Parathyroid adenoma (tissue), 2 donors: ENCODE measurements around the gene TTR.

Source experiments
- H2AFZ ChIP-seq: fragments of 300-600 bp; sonication (generic); one replicate; pipeline ENCODE4 v1.7.0; 2017; ENCODE audit warnings: antibody characterized with exemption, mild to moderate bottlenecking
- H3K27ac ChIP-seq: fragments of 300-600 bp; sonication (generic); one replicate; pipeline ENCODE4 v1.7.0; 2017
- H3K27me3 ChIP-seq: fragments of 300-600 bp; sonication (generic); one replicate; pipeline ENCODE4 v1.7.0; 2017; ENCODE audit warnings: low read length; ENCODE audit not compliant: control insufficient read depth, insufficient read depth
- H3K36me3 ChIP-seq: fragments of 300-600 bp; sonication (generic); one replicate; pipeline ENCODE4 v1.7.0; 2017; ENCODE audit warnings: low read length; ENCODE audit not compliant: control insufficient read depth, insufficient read depth
- H3K4me1 ChIP-seq: fragments of 300-600 bp; sonication (generic); one replicate; pipeline ENCODE4 v1.7.0; 2017; ENCODE audit warnings: control low read depth
- H3K4me2 ChIP-seq: fragments of 300-600 bp; sonication (generic); one replicate; pipeline ENCODE4 v1.7.0; 2017; ENCODE audit warnings: low read length
- H3K4me3 ChIP-seq: fragments of 300-600 bp; sonication (generic); one replicate; pipeline ENCODE4 v1.7.0; 2017; ENCODE audit warnings: low read depth, low read length
- H3K79me2 ChIP-seq: fragments of 300-600 bp; sonication (generic); one replicate; pipeline ENCODE4 v1.7.0; 2017; ENCODE audit warnings: control low read depth
- H3K9ac ChIP-seq: fragments of 300-600 bp; sonication (generic); one replicate; pipeline ENCODE4 v1.7.0; 2017; ENCODE audit warnings: mild to moderate bottlenecking
- H3K9me3 ChIP-seq: fragments of 300-600 bp; sonication (generic); one replicate; pipeline ENCODE4 v1.7.0; 2017; ENCODE audit warnings: low read length; ENCODE audit not compliant: control insufficient read depth
- TF ChIP-seq, protein P1 (sequence below): fragments of 300-600 bp; sonication (generic); IDR thresholded peaks from one replicate; pipeline ENCODE4 v1.7.0; 2017; ENCODE audit warnings: antibody characterized with exemption, mild to moderate bottlenecking
- donor health status: primary hyperparathyroidism.

The TTR gene

DNA sequence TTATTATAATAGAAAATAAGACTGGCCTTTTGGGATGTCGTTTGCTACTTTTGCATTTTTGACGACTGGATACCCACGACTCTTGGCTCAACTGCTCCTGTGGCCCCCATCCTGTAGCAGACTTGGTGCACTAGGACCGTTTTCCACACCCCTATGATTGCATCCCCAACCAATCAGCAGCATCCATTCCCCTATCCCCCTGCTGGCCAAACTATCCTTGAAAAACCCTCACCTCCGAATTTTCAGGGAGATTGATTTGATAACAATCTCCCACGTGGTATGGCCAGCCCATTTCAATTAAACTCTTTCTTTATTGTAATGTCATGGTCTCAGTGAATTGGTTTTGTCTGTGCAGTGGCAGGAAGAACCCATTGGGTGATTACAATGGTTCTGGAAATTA is 37.9 kb upstream of the TTR start:
- TF ChIP-seq, protein P1, sequence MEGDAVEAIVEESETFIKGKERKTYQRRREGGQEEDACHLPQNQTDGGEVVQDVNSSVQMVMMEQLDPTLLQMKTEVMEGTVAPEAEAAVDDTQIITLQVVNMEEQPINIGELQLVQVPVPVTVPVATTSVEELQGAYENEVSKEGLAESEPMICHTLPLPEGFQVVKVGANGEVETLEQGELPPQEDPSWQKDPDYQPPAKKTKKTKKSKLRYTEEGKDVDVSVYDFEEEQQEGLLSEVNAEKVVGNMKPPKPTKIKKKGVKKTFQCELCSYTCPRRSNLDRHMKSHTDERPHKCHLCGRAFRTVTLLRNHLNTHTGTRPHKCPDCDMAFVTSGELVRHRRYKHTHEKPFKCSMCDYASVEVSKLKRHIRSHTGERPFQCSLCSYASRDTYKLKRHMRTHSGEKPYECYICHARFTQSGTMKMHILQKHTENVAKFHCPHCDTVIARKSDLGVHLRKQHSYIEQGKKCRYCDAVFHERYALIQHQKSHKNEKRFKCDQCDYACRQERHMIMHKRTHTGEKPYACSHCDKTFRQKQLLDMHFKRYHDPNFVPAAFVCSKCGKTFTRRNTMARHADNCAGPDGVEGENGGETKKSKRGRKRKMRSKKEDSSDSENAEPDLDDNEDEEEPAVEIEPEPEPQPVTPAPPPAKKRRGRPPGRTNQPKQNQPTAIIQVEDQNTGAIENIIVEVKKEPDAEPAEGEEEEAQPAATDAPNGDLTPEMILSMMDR = peak; percentile 11
- Histone ChIP-seq H3K79me2 (no peaks in the 10 kb centered on the region), H3K27ac (no peak overlapping the region), H3K9ac (no peak overlapping the region), H3K4me1 (no peaks in the 10 kb centered on the region), H3K4me2 (no peak overlapping the region), H3K9me3 (no peaks in the 10 kb centered on the region), H3K4me3 (no peak overlapping the region), H3K36me3 (no peaks in the 10 kb centered on the region), H2AFZ (no peak overlapping the region), H3K27me3 (no peaks in the 10 kb centered on the region)

DNA sequence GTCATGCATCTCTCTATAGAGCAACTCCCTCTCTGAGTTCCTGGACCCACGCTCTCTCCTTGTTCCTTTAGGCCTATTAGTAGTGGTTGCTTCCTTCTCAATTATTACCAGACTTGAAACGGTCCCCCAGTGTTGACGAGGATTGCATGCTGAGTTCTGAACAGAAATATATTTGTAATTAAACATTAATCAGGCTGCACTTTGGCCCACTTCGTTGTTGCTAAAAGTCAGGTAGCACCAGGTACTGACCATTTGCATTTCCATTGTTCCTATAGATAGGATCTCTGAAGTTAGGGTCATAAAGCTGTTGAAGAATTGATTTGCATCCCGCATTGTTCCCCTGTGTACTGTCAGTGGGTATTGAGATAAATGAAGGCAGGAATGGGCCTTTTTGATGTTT is 36.9 kb upstream of the TTR start:
- H3K79me2 ChIP-seq = no peaks in the 10 kb centered on the region
- H3K9me3 ChIP-seq = no peaks in the 10 kb centered on the region
- no peak overlapping the region for H3K27ac ChIP-seq
- no peaks in the 10 kb centered on the region for H3K27me3 ChIP-seq
- H3K36me3 ChIP-seq = no peaks in the 10 kb centered on the region
- H3K9ac ChIP-seq = no peak overlapping the region
- no peak overlapping the region for H3K4me3 ChIP-seq
- TF ChIP-seq, protein P1 = no peak
- no peak overlapping the region for H3K4me2 ChIP-seq
- H2AFZ ChIP-seq = no peak overlapping the region
- no peaks in the 10 kb centered on the region for H3K4me1 ChIP-seq

DNA sequence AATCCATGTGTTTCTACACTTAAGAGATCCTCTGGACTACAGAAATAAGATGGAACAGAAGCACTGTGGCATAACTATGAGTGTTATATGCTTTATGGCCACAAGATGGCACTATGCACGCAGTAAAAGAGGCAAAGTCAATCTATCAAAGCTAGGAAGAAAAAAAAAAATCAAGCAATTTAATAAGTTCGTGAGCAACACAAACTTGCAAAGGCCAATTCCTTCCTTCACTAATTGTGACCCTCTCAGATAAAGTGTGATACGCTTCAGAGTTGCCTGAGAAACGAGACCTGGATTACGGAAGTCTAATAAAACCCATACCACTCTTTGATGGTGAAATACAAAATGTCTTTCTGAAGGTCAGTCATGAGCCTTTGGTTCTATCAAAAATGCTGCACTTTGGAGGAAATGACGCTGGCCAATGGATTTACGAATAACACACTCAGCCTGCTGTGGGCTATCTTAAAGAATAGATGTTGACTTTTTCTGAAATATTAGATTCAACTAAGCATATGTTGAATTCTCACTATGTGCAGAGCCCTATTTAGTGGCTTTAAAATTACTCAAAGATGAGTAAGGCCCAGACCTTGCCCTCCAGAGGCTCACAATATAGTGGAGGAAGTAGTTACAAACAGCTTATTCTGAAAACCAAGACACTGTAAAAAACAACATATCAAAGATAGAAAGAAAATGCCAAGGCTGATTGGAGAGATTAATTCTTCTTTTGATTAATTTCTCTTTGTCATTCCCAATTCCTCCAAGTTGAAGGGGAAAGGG is 35.5 kb upstream of the TTR start:
- H3K4me1 ChIP-seq = no peaks in the 10 kb centered on the region
- H3K27me3 ChIP-seq = no peaks in the 10 kb centered on the region
- H3K9me3 ChIP-seq = no peaks in the 10 kb centered on the region
- no peak overlapping the region for H3K9ac ChIP-seq
- TF ChIP-seq, protein P1 = peak; percentile 92
- no peak overlapping the region for H3K4me3 ChIP-seq
- H3K79me2 ChIP-seq = no peaks in the 10 kb centered on the region
- H2AFZ ChIP-seq = peak overlapping the region; percentile 69
- no peaks in the 10 kb centered on the region for H3K36me3 ChIP-seq
- no peak overlapping the region for H3K4me2 ChIP-seq
- no peak overlapping the region for H3K27ac ChIP-seq

DNA sequence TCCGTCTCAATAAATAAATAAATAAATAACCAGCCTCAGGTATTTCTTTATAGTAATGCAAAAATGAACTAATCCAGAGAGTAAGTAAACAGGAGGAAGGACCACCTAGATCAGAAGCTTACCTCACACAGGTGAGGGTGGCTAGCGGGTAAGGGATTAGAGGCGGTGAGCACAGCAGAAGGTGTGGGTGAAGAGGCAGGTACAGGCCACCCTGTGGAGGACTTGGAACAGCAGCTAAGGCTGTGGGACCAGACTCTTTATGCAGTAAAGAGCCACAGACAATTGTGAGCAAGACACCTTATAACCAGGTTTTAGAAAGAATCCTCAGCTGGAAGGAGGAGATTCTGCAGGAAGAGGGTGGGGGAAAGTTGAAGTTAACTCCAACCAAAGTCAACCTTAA is 34.2 kb upstream of the TTR start:
- Histone ChIP-seq H3K36me3 (no peaks in the 10 kb centered on the region), H3K27me3 (no peaks in the 10 kb centered on the region)

More for the DNA sequence above, 34.2 kb upstream of the TTR start:
- Histone ChIP-seq H3K4me1 (peaks cover 4% of the 10 kb centered on the region), H2AFZ (no peak overlapping the region), H3K4me3 (no peak overlapping the region), H3K79me2 (no peaks in the 10 kb centered on the region), H3K4me2 (no peak overlapping the region), H3K9me3 (no peaks in the 10 kb centered on the region), H3K9ac (no peak overlapping the region), H3K27ac (no peak overlapping the region)
- TF ChIP-seq, protein P1 = no peak
